Stromal cell of bone marrow (primary cell): ENCODE measurements around the gene IKZF3.
"Not testable (repeated sequence)": the region's sequence is repeated elsewhere in the genome, so short reads cannot be mapped to it uniquely, and the experiment has no call there.

Experiments
- DNase-seq: peaks from one replicate; pipeline ENCODE4 v3.0.0-alpha.2; 2012; ENCODE audit warnings: low read depth

Gene IKZF3

GRCh38 chr17:39755554-39756379, 108.3 kb downstream of the IKZF3 start:
- no peak for DNase-seq

- DNase-seq = no peak
Observed at GRCh38 chr17:39754958-39755553, 109.1 kb downstream of the IKZF3 start.

- DNase-seq = peak; percentile 74
Observed at GRCh38 chr17:39754161-39754957, 109.8 kb downstream of the IKZF3 start.

DNA sequence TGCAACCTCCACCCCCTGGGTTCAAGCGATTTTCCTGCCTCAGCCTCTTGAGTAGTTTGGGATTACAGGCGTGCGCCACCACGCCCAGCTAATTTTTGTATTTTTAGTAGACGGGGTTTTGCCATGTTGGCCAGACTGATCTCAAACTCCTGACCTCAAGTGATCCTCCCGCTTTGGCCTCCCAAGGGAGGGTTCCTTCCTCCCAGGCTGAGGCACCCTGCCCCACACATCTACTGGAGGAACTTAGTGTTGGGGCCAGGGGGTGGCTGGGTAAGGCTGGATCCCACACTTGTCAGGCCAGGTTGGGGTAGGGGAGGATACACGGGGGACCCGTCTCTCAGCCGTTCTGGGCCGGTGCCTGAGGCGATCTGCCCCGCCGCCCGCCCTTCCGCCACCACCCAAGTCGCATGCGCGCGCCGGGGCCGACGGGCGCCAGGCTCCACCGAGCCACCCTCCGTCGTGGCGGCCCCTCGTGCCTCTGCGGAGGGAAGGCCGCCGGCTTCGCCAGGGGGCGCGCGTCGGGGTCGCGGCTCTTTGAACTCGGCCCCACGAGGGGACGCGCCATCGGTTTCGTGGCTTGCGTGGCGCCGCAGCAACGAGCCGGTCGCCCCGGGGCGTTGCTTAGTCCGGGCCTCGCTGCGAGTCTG, 110.5 kb downstream of the IKZF3 start:
- no peak for DNase-seq

DNA sequence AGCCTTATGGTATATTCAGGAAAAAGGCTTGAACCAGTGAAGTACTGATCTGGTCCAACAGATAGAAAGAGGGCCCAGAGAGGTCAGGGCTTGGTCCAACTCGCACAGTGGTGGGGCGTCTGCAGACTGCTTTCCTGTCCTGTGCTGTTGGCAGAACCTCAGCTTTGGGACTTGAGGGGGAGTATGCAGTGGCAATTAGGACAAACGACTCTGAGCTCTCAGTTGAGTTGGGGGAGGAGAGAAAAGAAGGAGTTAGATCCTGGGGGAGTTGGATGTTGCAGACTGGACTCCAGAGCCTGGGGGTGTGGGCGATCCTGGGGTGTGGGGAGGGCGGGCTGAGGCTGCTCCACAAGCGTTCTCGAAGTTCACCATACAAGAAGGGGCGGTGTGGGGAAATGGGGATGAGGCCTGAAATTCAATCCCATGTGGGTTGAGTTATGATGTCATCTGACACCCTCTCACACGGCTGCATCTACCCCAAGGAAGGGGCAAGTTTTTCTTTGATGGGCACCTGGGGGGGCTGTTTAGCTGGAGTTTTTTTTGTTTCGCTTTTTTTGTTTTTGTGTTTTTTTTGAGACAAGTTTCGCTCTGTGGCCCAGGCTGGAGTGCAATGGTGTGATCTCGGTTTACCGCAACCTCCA, 111.8 kb downstream of the IKZF3 start:
- no peak for DNase-seq

- DNase-seq = no peak
Observed at GRCh38 chr17:39751637-39752036, 112.5 kb downstream of the IKZF3 start.

GRCh38 chr17:39751016-39751543, 113.0 kb downstream of the IKZF3 start:
- no peak for DNase-seq

DNA sequence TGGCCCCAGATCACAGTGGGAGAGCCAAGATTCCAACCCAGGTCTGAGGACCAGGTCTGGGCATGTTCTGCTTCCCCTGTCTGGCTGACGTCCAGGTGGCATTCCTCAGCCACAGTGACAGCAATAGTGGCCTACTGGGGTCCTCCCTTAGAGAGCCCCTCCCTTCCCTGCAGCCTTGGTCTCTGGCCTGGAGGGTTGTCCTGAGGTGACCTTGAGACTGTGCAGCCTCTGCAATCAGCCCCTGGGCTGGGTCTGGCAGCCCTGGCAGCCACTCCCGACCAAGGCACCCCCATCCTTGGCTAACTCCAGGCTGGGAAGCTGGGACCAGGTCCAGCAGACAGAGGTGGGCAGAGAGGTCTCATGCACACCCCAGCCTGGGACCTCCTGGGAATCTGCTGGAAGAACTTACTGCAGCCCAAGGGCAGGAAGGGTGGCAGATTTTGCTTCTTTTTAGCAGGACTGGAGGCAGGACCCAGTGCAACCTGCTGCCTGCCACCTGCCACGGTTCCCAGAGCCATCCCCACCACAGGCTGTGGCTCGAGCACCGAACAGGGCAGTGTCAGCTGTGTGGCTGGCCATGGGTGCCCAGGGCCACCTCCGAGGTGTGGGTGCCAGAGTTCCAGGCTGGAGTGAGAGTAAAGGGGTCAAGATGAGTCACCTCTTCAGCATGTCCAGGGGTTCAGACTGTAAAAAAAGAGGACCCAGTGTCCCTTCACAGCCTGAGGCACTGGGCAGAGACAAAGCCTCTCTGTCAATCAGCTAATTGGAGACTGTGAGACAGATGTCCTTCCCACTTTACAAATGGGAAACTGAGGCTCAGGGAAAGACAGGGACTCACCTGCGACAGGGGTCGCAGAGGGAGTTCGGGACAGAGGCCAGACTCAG, 113.7 kb downstream of the IKZF3 start:
- no peak for DNase-seq

- DNase-seq = not testable (repeated sequence)
Observed at GRCh38 chr17:39748444-39749034, 115.6 kb downstream of the IKZF3 start.

DNA sequence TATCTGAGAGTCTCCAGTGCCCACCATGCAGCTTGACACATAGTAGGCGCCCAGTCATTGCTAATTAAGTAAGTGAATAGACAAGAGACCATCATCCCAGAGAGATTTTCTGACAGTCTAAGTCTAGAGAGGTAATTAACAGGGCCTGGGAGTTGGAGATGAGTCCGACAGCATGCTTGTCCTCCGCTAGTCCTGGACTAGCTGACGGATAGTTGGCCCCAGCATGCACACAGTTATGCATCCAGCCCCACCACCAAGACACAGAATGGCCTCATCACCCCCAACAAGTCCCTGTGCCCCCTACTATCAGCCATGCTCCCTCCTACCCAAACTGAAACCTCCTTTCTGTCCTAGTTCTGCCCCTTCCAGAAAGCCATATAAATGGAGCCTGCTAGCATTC, 116.4 kb downstream of the IKZF3 start:
- no peak for DNase-seq

- no peak for DNase-seq
Observed at GRCh38 chr17:39746145-39746461, 118.0 kb downstream of the IKZF3 start.

DNA sequence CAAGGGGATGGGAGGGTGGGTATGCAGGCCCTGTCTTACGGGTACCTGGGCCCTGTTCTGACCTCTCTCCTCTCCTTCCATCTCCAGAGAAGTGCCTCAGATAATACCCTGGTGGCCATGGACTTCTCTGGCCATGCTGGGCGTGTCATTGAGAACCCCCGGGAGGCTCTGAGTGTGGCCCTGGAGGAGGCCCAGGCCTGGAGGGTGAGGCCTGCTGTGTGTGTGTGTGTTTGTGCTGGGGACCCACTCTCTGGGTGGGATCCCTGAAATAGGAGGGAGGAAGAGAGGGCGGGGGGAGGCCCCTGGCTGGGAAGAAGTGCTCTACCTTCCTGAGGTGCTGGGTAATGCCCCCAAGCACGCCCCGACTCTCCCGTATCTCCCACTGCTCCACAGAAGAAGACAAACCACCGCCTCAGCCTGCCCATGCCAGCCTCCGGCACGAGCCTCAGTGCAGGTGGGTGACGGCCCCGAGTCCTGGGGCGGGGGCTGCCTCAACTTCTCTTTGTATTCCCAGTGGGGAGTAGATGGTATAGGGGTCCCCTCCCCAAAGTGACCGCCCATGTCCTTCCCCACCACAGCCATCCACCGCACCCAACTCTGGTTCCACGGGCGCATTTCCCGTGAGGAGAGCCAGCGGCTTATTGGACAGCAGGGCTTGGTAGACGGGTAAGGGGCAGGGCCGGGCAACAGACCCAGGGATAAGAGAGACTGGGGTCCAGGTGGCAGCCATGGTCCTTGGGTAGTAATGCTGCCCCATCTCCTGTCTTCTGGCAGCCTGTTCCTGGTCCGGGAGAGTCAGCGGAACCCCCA, 118.6 kb downstream of the IKZF3 start:
- no peak for DNase-seq

DNA sequence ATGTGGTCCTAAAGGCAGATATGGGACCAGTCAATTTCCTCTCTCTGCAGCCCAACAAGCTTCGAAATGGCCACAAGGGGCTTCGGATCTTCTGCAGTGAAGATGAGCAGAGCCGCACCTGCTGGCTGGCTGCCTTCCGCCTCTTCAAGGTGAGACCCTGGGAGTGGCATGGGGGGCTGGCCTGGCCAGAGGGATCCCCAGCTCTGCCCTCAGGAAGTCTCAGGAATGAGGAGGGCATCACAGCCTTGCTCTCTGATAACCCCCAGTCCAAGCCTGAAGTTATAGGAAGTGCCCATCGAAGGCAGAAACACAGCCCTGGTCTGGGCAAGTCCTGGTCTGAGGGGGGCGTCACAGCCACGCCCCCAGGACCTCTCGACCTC, 119.3 kb downstream of the IKZF3 start:
- no peak for DNase-seq

DNA sequence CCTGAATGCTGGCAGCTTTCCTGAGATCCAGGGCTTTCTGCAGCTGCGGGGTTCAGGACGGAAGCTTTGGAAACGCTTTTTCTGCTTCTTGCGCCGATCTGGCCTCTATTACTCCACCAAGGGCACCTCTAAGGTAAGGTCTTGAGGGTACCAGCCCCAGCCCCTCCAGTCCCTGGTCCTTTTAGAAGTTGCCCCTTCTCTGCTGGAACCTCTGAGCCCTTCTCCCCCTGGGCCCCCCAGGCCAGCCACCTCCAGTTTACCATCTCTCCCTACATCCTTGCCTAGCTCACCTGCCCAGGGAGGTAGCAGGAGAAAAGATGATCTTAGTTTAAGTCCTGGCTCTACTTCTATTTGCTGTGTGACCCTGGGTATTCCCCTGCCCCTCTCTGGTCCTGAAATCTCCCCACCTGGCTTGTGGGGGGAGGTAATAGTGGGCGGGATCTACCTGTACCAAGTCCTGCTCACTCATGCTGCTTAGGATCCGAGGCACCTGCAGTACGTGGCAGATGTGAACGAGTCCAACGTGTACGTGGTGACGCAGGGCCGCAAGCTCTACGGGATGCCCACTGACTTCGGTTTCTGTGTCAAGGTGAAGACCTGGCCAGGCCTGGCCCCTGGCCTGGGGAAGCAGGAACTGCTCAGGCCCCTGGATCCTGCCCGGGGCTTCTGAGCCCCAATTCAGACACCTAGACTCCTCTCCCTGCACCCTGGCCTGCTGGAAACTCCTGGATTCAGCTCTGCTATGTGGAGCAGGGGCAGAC, 119.9 kb downstream of the IKZF3 start:
- no peak for DNase-seq

GRCh38 chr17:39742856-39743436, 121.2 kb downstream of the IKZF3 start:
- DNase-seq = no peak

DNA sequence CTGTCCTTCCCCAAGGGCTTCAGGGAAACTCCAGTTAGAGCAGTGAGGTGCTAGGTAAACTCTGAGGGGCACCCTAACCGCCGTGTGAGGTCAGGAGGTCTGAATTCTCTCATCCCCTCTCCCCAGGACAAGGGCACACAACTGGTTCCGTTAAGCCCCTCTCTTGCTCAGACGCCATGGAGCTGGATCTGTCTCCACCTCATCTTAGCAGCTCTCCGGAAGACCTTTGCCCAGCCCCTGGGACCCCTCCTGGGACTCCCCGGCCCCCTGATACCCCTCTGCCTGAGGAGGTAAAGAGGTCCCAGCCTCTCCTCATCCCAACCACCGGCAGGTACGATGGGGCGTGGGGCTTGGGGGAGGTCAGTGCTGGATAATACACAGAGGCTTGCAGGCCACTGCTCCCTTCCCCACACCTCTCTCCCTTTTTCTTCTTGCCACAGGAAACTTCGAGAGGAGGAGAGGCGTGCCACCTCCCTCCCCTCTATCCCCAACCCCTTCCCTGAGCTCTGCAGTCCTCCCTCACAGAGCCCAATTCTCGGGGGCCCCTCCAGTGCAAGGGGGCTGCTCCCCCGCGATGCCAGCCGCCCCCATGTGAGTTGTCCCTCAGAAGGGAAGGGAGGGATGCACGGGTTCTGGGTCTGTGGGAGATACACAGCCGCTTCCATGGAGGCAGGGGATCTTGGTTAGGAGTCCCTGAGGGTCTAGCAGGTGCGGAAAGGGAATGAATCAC, 121.8 kb downstream of the IKZF3 start:
- no peak for DNase-seq

GRCh38 chr17:39740357-39741111, 123.6 kb downstream of the IKZF3 start:
- no peak for DNase-seq
